HG02798 (cell line): ENCODE results near the gene SLC43A3.
"Not testable (repeated sequence)": the region's sequence is repeated elsewhere in the genome, so short reads cannot be mapped to it uniquely, and the experiment has no call there.

Experiments used
- ATAC-seq: cut with Tn5 transposase; IDR thresholded peaks from one replicate; pipeline ENCODE4 v1.9.1; 2021; ENCODE audit warnings: mild to moderate bottlenecking; ENCODE audit not compliant: unreplicated experiment, poor library complexity

Gene SLC43A3

GRCh38 chr11:57460022-57460757 is 33.3 kb upstream of the SLC43A3 start, which contains the start of gene RTN4RL2:
TSS of gene RTN4RL2 (plus strand) at chr11:57460528. CDS start at chr11:57460866, 338 bp downstream.
- peak; percentile 34 for ATAC-seq

- ATAC-seq = peak; percentile 29
These were observed 32.5 kb upstream of the SLC43A3 start for GRCh38 chr11:57459164-57460021.

- ATAC-seq = no peak
These were observed 31.7 kb upstream of the SLC43A3 start for GRCh38 chr11:57458410-57459163.

DNA sequence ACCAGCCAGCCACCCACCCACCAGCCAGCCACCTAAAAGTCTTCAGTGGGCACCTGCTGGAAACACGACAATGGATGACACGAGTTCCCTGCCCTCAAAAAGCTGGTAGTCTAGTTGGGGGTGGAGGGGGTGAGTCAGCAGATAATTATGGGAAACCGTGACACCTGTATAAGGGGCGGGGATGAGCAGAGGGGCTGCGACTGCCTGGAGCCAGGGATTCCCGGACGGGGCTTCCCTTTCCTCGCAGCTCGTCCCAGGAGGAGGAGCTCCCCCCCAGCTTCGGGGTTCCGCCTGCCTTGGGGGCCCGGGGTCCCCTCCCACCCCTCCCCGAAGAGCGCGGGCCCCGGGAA is 31.1 kb upstream of the SLC43A3 start:
- ATAC-seq = no peak

DNA sequence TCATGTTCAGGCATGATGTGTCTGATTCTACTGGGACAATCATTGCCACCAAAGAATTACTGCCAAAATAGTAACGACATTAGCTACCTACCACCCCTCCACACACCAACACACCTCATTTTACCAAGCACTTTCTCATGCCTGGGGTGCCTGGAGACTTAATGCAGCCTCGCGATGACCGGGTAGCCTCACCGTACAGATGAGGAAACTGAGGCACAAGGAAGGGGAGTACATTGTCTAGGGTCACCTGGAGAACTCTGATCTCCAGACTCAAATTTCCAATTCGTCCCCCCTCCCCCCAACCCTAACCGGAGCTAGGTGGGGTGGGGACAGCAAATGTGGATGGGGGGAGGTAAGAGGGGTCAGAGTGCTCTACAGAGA is 30.7 kb upstream of the SLC43A3 start:
- ATAC-seq = peak; percentile 26

DNA sequence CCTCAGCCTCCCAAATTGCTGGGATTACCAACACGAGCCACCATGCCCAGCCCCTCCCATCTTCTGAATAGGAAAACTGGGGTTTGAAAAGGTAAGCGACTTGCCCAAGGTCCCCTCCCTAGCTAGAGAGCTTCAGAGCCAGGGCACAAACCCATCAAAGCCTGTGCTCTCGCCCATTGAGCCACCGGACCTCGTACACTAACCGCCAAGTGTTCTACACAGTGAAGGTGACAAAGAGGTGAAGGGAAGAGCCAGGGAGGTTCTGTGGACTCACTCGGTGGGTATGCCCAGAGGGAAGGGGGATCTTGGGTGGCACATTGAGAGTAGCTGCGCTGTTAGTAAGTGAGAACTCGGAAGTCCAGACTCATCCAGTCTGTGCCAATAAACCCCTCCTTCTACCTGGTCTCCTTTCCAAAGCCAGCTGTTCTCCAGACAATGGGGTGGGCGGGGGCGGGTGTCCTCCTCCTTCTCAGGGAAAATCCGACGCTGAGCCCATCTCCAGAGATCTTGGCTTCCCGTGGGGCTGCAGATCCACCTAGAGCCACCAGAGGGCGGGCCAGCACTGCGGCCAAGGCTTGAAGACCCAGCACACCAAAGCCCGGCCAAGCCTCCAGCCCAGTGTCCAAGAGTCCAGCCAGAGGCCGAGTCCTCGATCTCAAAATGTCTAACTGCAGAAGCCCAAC is 30.2 kb upstream of the SLC43A3 start:
- ATAC-seq = peak; percentile 75

- ATAC-seq = no peak
These were observed 26.7 kb upstream of the SLC43A3 start for GRCh38 chr11:57453543-57454177.

DNA sequence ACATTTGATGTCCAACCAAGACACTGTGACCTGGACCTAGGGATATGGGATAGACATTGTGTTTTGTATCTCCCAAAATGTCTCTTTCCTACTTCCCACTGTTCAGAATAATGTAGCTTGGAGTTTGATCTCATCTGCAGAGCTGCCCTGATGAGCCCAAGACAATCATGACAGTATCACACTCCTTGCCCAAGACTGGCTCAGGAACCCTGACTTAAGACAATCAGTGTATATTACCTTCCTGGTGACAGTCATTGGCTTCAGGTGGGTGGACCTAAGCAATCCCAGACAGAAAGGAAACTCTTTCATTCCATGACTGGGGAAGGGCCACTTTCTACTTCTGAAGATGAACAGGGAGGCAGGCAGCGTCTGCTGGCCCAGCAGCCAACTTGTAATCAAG is 19.1 kb upstream of the SLC43A3 start:
- ATAC-seq = no peak

DNA sequence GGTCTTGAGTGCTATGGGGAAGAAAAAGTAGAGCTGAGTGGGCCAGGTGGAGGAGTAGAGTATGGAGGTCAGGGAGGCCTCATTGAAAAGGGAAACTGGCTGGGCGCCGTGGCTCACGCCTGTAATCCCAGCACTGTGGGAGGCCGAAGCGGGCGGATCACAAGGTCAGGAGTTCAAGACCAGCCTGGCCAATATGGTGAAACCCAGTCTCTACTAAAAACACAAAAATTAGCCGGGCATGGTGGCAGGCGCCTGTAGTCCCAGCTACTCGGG is 18.1 kb upstream of the SLC43A3 start:
- ATAC-seq = not testable (repeated sequence)

DNA sequence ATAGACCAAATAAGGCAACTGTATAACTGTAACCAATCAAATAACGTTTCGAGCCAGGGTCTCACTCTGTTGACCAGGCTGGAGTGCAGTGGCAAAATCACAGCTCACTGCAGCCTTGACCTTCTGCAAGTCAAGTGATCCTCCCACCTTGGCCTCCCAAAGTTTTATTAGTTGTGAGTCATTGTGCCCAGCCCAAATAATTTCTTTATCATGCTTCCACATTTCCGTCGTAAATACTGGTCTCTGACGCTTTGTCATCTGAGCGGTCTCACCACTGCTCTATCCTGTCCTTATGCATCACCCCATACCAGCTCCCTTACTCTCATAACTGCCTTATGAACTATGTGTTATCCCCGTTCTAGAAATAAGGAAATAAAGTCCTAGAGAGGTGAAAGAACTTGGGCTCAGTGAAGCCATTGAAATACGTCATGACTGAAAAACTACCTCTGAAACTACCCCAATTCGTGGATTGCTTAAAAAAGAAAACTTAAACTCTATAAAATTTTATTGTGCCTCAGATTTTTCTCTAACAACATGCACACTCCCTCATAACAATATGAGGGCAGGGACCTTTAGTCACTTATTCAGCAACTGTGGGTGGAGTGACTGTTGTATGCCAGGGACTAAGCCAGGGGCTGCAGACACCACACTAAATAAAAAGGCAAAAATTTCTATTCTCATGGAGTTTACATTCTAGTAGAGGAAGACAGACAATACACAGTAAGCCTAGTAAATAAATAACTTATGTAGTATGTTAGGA is 17.6 kb upstream of the SLC43A3 start:
- no peak for ATAC-seq

DNA sequence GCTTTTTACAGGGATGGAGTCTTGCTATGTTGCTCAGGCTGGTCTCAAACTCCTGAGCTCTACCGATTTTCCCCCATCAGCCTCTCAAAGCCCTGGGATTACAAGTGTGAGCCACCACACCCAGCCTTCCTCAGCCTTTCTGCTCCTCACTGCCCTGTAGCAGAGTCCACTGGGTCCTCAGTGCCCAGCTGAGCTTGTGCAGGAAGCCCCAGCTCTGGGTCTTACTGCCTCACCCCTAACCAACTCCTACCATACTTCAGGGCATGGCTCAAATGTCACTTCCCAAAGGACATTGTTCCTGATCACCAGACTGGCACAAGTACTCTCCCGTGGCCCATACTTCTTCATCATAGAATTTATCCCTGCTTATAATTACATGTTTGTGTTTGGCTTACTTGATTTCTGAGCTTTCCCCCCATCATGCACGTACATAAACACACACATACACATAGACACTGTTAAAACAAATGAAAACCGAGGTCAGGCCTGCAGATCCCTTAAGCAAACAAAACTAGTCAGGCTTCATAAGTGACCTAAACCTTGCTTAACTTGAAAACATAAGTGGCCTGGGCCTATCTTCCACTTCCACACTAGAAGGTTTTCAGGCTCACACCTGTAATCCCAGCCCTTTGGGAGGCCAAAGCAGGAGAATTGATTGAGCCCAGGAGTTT is 14.0 kb upstream of the SLC43A3 start:
- ATAC-seq = no peak

GRCh38 chr11:57439786-57440185 is 12.9 kb upstream of the SLC43A3 start:
- no peak for ATAC-seq

DNA sequence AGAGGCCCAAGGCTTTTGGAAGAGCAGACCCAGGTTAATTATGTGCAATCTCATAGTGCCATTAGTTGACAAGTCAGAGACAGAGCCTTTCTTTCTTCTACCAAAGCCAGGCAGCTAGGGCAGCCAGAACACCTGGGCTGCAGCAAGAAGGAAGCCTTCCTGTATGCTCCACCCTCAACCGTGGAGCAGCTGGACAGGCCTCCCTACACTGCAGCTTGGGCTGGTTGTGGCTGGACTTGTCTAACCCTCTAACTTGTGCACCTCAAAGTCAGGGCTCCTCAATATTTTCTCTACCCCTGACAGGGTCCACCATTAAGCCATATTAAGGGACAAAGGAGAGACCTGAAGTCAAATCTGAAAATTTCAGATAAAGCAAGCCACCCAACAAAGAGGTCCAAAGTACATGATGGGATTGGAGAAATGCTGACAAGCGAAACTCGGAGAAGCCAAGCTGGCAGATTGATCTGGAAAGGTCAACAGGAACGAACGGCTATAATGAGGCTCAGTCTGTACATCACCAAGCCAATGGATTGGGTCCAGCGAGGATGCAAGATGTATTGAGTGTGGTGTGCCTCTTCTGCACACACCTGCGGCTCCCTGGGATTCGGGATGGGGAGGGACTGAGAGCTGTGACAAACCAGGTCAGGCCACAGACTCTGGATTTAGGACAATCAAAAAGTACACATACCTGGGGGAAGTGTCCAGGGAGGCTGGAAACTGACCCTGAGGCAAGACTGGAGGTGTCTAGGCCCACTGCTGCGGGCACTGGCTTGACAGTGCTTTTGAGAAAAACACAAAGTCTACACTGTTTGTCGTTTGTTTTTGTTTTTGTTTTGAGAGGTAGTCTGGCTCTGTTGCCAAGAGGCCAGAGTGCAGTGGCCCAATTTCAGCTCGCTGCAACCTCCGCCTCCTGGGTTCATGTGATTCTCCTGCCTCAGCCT is 11.7 kb upstream of the SLC43A3 start:
- ATAC-seq = no peak

- ATAC-seq = no peak
These were observed 9.1 kb upstream of the SLC43A3 start for GRCh38 chr11:57436031-57436430.

GRCh38 chr11:57434640-57435546 is 8.0 kb upstream of the SLC43A3 start:
- no peak for ATAC-seq

DNA sequence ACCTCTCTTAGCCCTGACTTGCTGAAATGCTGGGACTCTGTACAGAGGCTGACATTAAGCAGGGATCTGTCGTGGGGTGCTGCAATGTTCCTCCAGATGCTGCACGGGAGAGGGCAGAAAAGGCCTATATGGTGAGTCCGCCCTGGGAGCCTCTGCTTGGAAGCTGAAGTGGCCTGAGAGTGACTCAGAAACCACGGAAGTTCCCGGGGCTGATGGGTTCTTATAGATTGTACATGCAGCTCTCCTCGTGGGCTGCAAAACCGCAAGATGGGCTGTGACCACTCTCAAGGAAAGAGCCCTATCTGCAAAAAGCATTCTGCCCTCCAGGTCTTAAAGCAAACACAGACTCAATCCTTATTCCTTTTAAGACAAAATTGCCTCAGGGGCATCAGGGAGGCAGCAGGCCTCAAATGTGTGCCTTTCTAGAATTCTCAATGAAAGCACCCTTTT is 5.8 kb upstream of the SLC43A3 start:
- no peak for ATAC-seq

GRCh38 chr11:57432149-57432561 is 5.2 kb upstream of the SLC43A3 start:
- no peak for ATAC-seq
